Measurements from ENCODE around the gene MINDY4. TPM values are rescaled to one million over a fixed set of nuclear protein-coding genes. Genes with fewer than 3 reads are reported as not detected.

The MINDY4 gene
- total and polyA plus RNA-seq, 8 donors: 2.9 to 4.9 (median 3.6) TPM

DNA sequence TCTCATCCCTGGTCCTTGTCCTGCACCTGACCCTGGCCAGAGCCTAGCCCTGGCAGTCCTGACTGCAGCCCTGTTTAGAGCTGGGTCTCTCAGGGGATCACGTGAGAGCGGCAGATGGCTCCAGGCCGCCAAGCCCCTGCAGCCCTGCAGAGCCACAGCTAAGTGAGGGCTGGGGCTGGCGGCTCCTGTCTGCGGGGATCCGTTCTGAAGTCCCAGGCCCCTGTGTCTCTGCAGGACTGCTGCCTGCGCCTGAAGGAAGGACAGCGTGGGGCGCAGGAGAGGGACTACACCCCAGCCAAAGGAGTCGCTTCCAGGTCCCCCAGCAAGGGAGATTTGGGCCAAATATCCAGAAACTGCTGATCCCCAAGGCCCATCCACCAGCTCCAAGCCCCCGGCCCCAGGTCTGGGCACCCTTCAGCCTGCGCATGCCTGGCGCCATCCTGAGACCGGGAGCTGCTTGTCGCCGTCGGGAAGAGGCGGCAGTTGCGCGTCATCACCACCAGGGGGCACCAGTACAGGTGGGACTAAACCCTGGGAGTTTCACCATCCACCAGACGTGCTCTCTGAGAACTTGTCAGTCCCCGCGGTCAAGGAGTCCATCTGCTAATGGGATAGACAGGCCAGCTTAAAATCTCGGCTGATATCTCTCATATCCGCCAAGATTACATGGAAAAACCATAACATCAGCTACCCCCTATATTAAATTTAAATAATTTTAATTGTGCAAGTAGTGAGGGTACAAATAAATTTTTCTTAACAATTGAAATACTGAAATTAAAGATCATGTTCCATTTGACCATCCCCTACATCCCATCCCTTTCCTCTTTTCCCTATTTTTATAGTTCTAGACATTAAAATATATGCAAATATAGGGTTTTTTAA lies 167.5 kb downstream of the MINDY4 start:
- H3K27ac ChIP-seq: no peak overlapping the region
- peak; percentile 75 to 98 (median 88) for DNase-seq
- FAIRE-seq: no peak
- no peaks in the 10 kb centered on the region for H3K4me1 ChIP-seq
- H3K9me3 ChIP-seq: no peaks in the 10 kb centered on the region
- H3K36me3 ChIP-seq: no peaks in the 10 kb centered on the region
- TF ChIP-seq, protein P1, sequence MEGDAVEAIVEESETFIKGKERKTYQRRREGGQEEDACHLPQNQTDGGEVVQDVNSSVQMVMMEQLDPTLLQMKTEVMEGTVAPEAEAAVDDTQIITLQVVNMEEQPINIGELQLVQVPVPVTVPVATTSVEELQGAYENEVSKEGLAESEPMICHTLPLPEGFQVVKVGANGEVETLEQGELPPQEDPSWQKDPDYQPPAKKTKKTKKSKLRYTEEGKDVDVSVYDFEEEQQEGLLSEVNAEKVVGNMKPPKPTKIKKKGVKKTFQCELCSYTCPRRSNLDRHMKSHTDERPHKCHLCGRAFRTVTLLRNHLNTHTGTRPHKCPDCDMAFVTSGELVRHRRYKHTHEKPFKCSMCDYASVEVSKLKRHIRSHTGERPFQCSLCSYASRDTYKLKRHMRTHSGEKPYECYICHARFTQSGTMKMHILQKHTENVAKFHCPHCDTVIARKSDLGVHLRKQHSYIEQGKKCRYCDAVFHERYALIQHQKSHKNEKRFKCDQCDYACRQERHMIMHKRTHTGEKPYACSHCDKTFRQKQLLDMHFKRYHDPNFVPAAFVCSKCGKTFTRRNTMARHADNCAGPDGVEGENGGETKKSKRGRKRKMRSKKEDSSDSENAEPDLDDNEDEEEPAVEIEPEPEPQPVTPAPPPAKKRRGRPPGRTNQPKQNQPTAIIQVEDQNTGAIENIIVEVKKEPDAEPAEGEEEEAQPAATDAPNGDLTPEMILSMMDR (IDR thresholded peaks at IDR 0.05): peak; percentile 98 to 99 (median 98)
- intact Hi-C loops (cut with DNase I): no loop called here
- peak; percentile 79 to 94 (median 90) for ATAC-seq
- WGBS, 2 donors: 23 to 26% methylated on average over 25 of the region's 25 CpGs
- peaks cover 0 to 4% (median 0%) of the 10 kb centered on the region in 4 donors for H3K27me3 ChIP-seq
- H3K4me3 ChIP-seq: no peak overlapping the region

DNA sequence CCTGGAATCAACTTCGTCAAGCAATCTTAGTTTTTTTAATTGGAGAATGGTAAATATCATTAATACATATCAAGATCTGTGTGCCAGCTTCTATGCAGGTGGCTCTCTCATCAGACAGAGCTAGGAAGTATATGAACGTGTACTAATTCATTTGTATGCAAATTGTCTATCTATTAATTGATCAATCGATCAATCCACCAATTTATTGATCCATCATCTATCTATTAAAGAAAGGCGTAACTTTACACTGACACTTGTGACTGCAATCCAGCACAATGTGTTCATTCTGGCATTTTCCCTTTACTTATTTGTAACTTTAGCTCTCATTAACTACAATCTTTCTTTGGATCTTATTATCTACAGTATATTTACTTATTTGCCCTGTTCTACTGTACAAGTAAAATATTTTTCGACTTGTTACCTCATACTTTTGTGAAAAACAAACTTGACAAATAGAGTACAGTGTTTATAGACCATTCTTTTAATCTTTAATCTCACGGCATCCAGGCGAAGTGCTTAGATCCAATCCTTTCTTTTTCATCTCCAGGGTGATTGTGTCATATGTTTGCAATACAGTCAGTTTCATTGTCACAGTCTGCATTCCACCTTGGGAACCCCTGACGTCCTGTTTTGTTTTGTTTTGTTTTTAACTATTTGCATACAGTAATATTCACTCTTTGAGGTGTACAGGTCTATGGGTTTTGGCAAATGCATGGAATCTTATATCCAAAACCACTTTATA lies 170.5 kb downstream of the MINDY4 start:
- Histone ChIP-seq H3K9me3 (no peaks in the 10 kb centered on the region), H3K27ac (no peak overlapping the region), H3K4me3 (no peak overlapping the region), H3K36me3 (no peaks in the 10 kb centered on the region), H3K27me3 (peaks cover 0 to 4% (median 0%) of the 10 kb centered on the region in 4 donors), H3K4me1 (no peaks in the 10 kb centered on the region)
- TF ChIP-seq, protein P1 (IDR thresholded peaks at IDR 0.05): no peak
- peak in 3 of 4 donors; percentile 19 to 63 (median 40) for ATAC-seq
- 21 to 22% methylated on average over 8 of the region's 8 CpGs for whole genome bisulfite sequencing, 2 donors
- no peak for DNase-seq
- FAIRE-seq: no peak
- intact Hi-C loops (cut with DNase I): no loop called here

Other genes with a start within 250 kb of the MINDY4 start
- gene GARS1, start 176.5 kb upstream of the MINDY4 start, total RNA-seq: 100 to 1,000 TPM in 1 of 6 donors, 10 to 100 TPM in 5; 34.0 to 191 (median 39.7) TPM
- gene GARS1, start 176.5 kb upstream of the MINDY4 start, polyA plus RNA-seq: 10 to 100 TPM; 45.1 to 56.8 TPM
- gene CRHR2, start 89.0 kb upstream of the MINDY4 start, total RNA-seq: under 1 TPM; 0.06 to 0.79 (median 0.43) TPM
- gene CRHR2, start 89.0 kb upstream of the MINDY4 start, polyA plus RNA-seq: under 1 TPM; 0.42 to 0.66 TPM
- 10 to 100 TPM in 3 of 6 donors, 1 to 10 TPM in 3; 4.2 to 11.5 (median 7.5) TPM for gene INMT, start 19.3 kb upstream of the MINDY4 start, total RNA-seq
- gene INMT, start 19.3 kb upstream of the MINDY4 start, polyA plus RNA-seq: 10 to 100 TPM in 1 of 2 donors, 1 to 10 TPM in 1; 9.2 to 18.7 TPM
- gene AQP1, start 140.4 kb downstream of the MINDY4 start, total RNA-seq: 100 to 1,000 TPM; 146 to 273 (median 196) TPM
- gene AQP1, start 140.4 kb downstream of the MINDY4 start, polyA plus RNA-seq: 100 to 1,000 TPM; 301 to 450 TPM
- gene GHRHR, start 192.5 kb downstream of the MINDY4 start, total RNA-seq: under 1 TPM in 1 of 6 donors, not detected in 5; 0.55 TPM
- under 1 TPM; 0.34 to 0.47 TPM for gene GHRHR, start 192.5 kb downstream of the MINDY4 start, polyA plus RNA-seq